GM12872 (cell line): ENCODE results near the gene DHRS12.

ENCODE experiments used
- CTCF ChIP-seq: IDR thresholded peaks from 3 replicates; pipeline ENCODE4 v1.5.1; 2011; ENCODE audit warnings: low read depth, mild to moderate bottlenecking, low read length, moderate library complexity; ENCODE audit not compliant: insufficient read depth

Gene DHRS12

GRCh38 chr13:51770160-51770559 is 33.8 kb downstream of the DHRS12 start:
- TF ChIP-seq CTCF = no peak

- no peak for TF ChIP-seq CTCF
Observed at GRCh38 chr13:51769455-51770127, 34.4 kb downstream of the DHRS12 start.

GRCh38 chr13:51768976-51769375 is 35.0 kb downstream of the DHRS12 start:
- no peak for TF ChIP-seq CTCF

GRCh38 chr13:51768378-51768921 is 35.5 kb downstream of the DHRS12 start:
- TF ChIP-seq CTCF = no peak

GRCh38 chr13:51767100-51767499 is 36.9 kb downstream of the DHRS12 start:
- 0 out of 3 replicates have a peak, but pooled peaks have one; percentile 12 for TF ChIP-seq CTCF

- TF ChIP-seq CTCF = no peak
Observed at GRCh38 chr13:51765142-51765515, 38.8 kb downstream of the DHRS12 start.

GRCh38 chr13:51764184-51765141 is 39.5 kb downstream of the DHRS12 start:
- no peak for TF ChIP-seq CTCF
